Smooth muscle cell of the brain vasculature (primary cell): Measurements from ENCODE around the gene APLF.
A peak's percentile ranks its signal among the peaks of the same experiment; 100 is the strongest.
"Not testable (repeated sequence)": the region's sequence is repeated elsewhere in the genome, so short reads cannot be mapped to it uniquely, and the experiment has no call there.

Experiments
- DNase-seq: peaks from one replicate; pipeline ENCODE4 v3.0.0-alpha.2; 2012; ENCODE audit warnings: low read depth, low spot score

The APLF gene

GRCh38 chr2:68441179-68441993 lies 26.0 kb upstream of the APLF start:
- DNase-seq: peak; percentile 68

GRCh38 chr2:68441994-68442322 lies 25.4 kb upstream of the APLF start:
- DNase-seq: no peak

- DNase-seq: not testable (repeated sequence)
Measured at GRCh38 chr2:68446425-68446824, 21.0 kb upstream of the APLF start.

DNA sequence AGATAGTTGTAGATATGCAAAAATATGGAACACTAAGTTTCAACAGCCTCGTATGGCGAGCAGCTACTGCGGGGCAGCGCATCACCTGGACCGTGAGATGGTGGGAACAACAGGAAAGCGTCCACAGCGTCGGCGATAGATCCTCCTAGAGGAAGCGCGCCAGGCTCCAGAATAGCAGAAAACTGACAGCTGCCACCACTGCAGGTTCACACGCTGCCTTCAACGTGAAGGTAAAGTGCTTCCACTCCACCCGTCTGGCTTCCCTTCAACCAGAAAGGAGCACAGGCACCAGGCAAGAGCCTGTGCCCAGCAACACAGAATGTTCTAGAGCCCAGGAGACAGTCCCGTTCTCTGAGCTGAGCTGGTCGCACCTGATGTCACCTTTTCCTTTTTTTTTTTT lies 20.3 kb upstream of the APLF start:
- DNase-seq: no peak

GRCh38 chr2:68448671-68449653 lies 18.4 kb upstream of the APLF start:
- DNase-seq: no peak

DNA sequence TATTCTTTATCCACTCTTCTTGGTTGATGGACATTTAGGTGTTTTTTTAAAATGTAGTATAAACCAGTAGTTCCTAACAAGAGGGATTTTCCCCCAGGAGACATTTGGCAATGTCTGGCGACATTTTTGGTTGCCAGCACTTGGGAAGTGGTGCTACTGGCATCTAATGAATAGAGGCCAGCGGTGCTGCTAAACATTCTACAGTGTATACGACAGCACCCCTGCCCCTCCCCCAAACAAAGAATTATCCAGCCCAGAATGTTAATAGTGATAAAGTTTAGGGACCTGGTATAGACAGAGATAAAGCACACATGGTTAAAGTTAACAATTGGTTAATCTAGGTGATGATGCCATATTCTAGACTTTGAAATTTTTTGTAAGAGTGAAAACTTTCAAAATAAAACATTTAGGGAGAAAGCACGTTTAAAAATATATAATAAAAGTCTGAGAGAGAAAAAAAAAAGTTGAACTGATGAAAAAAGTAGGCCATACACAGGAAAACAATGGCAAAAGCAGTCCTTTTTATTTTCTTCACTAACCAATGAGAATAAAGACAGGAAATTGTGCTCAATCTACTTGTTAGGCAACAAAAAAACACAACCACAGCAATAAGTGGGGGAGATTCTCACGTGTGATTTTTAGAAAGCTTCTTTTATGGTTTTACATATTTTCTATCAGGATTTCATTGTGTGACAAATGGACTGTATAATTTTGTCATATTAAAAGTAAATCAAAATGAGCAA lies 15.1 kb upstream of the APLF start:
- DNase-seq: no peak

GRCh38 chr2:68453761-68454360 lies 13.5 kb upstream of the APLF start:
- DNase-seq: no peak

DNA sequence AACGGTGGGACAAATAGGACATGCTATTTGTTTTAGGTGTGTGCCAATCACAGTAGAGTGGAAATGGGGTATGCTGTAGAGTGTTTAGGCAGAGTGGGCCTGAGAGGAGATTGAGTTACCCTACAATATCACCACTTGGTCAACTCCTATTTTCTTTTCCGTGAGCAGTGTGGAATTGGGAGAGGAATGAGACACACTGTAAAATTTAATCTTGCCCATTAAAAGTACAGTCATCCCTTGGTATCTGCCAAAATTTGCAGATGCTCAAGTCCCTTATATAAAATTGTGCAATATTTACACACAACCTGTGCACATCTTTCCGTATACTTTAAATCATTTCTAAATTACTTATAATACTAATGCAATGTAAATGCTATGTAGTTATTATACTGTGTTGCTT lies 12.7 kb upstream of the APLF start:
- no peak for DNase-seq

DNA sequence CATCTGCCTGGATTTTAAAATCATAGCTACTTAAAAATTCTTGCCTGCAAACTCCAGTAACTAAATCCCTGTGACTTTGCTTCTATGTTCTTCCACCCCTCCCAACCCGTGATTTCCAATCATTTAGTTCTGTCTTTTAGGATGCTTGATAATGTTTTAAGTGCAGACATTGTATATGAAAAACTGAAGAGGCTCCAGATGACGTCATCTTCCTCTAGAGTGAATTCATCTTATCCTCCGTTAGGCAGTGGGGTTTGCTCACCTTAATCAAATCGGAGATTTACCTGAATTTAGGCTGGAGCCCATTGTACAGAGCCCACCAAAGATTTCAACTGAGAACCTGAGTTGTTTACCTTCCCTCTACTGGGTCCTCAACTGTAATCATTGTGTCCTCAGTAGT lies 11.2 kb upstream of the APLF start:
- DNase-seq: no peak

- no peak for DNase-seq
Measured at GRCh38 chr2:68458981-68459380, 8.4 kb upstream of the APLF start.

GRCh38 chr2:68463287-68463877 lies 4.0 kb upstream of the APLF start:
- DNase-seq: no peak

DNA sequence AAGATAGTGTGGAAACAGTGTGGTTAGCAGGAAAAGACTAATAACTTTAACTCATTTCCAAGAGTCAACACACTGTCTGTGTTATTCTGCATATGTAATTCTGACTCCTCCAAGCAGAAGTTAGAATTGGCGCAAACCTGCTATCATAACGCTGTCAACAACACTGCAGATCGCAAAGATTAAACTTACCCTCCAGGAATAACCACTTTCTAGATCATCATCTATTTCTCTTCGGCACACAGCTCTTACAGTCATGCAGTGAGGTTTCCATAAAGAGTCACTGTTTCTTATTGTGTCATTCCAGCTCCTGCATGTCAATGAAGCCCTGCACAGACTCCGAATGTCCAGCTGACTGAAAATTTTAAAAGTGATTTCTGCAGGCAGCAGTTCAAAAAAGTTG lies 2.7 kb upstream of the APLF start:
- DNase-seq: no peak

- no peak for DNase-seq
Measured at GRCh38 chr2:68465081-68465916, 2.1 kb upstream of the APLF start.

DNA sequence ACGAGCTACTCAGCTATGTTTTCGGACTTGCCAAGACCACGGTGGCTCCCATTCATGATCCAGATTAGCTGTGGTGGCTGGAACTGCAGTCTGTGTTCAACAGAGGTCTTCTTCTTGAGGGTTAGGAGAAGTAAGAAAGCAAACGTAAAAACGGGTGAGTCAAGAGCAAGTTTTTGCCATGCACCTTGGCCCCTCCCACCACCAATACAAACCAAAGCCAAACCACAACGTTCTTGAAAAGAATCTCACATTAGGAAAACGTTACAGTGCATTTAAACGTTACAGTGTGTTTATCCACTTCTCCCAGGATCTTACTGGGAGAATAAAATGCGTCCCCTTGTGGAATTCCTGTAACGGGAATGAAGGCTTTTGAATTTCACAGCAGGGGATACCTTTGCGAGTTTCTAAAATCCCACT lies 1.0 kb upstream of the APLF start:
- DNase-seq: no peak

DNA sequence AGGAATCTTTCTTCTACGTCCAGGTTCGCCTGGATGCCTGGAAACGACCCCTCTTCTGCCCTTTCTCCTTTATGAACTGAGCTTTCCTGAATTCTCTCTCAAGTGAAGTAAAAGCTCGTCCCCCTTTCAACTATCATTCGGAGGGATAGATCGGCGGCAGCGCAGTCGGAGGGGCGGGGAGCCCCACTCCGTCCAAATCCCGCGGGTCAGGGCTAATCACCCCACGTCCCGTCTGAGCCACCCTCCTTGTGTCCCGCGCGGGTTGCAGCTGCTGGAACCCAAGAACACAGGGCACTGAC lies 658 bp upstream of the APLF start:
- no peak for DNase-seq

DNA sequence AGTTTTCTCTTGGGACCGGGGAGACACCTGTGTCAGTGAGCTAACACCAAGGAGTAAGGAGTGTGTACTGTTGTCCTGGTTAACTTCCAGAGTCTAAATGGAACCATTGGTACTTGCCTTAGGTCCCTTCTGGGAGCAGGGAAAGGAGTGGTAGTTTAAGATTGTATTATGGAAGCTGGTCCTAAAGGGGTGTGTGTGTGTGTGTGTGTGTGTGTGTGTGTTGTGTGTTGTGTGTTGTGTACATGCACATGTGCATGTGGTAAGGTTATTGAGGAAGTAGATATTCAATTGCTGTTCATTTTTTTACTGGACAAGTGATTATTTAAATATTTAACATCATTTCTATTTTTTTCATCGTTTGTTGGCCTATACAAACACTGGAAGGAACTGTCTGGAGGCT lies 1.4 kb downstream of the APLF start:
- DNase-seq: no peak

GRCh38 chr2:68469935-68470334 lies 2.5 kb downstream of the APLF start:
- DNase-seq: no peak

- no peak for DNase-seq
Measured at GRCh38 chr2:68471385-68471784, 4.0 kb downstream of the APLF start.

- no peak for DNase-seq
Measured at GRCh38 chr2:68472796-68473414, 5.5 kb downstream of the APLF start.

GRCh38 chr2:68475110-68475509 lies 7.7 kb downstream of the APLF start:
- no peak for DNase-seq
